GM12878 (cell line): ENCODE data around the gene ACTR1A. TPM values are rescaled to one million over a fixed set of nuclear protein-coding genes. Genes with fewer than 3 reads are reported as not detected.

ENCODE experiments used
- ASH2L ChIP-seq: fragments of 300-600, 200-600 bp; sonication (generic); IDR thresholded peaks from 2 replicates; pipeline ENCODE4 v1.6.1; 2017; ENCODE audit warnings: low read depth, mild to moderate bottlenecking, borderline replicate concordance
- CREB1 ChIP-seq: IDR thresholded peaks from 2 replicates; pipeline ENCODE4 v1.6.1; 2012; ENCODE audit warnings: low read depth, mild to moderate bottlenecking, inconsistent platforms
- E2F8 ChIP-seq: fragments of 450-650 bp; IDR thresholded peaks from 2 replicates; pipeline ENCODE4 v1.6.1; 2018; ENCODE audit warnings: mild to moderate bottlenecking, low read depth, moderate library complexity; ENCODE audit not compliant: partially characterized antibody
- IRF4 ChIP-seq: IDR thresholded peaks from 2 replicates; pipeline ENCODE4 v1.6.1; 2011; ENCODE audit warnings: low read depth, low read length
- NFIC ChIP-seq: IDR thresholded peaks from 2 replicates; pipeline ENCODE4 v1.6.1; 2012; ENCODE audit warnings: low read depth, mild to moderate bottlenecking, inconsistent platforms, low read length, moderate library complexity
- NR2C1 ChIP-seq: fragments of 450-650 bp; IDR thresholded peaks from 2 replicates; pipeline ENCODE4 v1.6.1; 2017; ENCODE audit warnings: antibody characterized with exemption, mild to moderate bottlenecking, moderate library complexity
- POLR2AphosphoS5 ChIP-seq: IDR thresholded peaks from 2 replicates; pipeline ENCODE4 v1.6.1; 2011; ENCODE audit warnings: mild to moderate bottlenecking, low read length, inconsistent platforms
- POU2F2 ChIP-seq: IDR thresholded peaks from 3 replicates; pipeline ENCODE4 v1.6.1; 2011; ENCODE audit warnings: low read depth, mild to moderate bottlenecking, low read length, borderline replicate concordance
- PRDM15 ChIP-seq: fragments of 450-650 bp; formaldehyde crosslinking; IDR thresholded peaks from 2 replicates; pipeline ENCODE4 v1.4.0; 2020; ENCODE audit warnings: mild to moderate bottlenecking, moderate library complexity
- SMAD1 ChIP-seq: fragments of 450-650 bp; IDR thresholded peaks from 2 replicates; pipeline ENCODE4 v1.6.1; 2018; ENCODE audit warnings: mild to moderate bottlenecking, low read depth; ENCODE audit not compliant: partially characterized antibody
- SMAD5 ChIP-seq: IDR thresholded peaks from 2 replicates; pipeline ENCODE4 v1.6.1; 2016; ENCODE audit warnings: antibody characterized with exemption, low read depth
- SRF ChIP-seq, 2 experiments: IDR thresholded peaks; 2 replicates each; pipeline ENCODE4 v1.6.1; 2011; ENCODE audit warnings: low read depth in 2 of 2, low read length in 2 of 2, mild to moderate bottlenecking in 1 of 2, moderate library complexity in 1 of 2
- USF1 ChIP-seq: IDR thresholded peaks from 2 replicates; pipeline ENCODE4 v1.6.1; 2011; ENCODE audit warnings: borderline replicate concordance, low read depth, mild to moderate bottlenecking, moderate library complexity, mixed read lengths, low read length; ENCODE audit not compliant: insufficient read depth; ENCODE audit errors: extremely low read length
- USF2 ChIP-seq: IDR thresholded peaks from 2 replicates; pipeline ENCODE4 v1.6.1; 2011; ENCODE audit warnings: low read depth, low read length, improper control_type of control experiment, borderline replicate concordance
- YY1 ChIP-seq: IDR thresholded peaks from 2 replicates; pipeline ENCODE4 v1.6.1; 2011; ENCODE audit warnings: low read depth, mild to moderate bottlenecking, low read length
- ZBTB4 ChIP-seq: fragments of 450-650 bp; formaldehyde crosslinking; IDR thresholded peaks from 2 replicates; pipeline ENCODE4 v1.4.0; 2022; ENCODE audit warnings: mild to moderate bottlenecking, moderate library complexity
- ZZZ3 ChIP-seq: IDR thresholded peaks from 2 replicates; pipeline ENCODE4 v1.6.1; 2011; ENCODE audit warnings: low read depth; ENCODE audit not compliant: control insufficient read depth, insufficient read length
- polyA plus RNA-seq, 11 experiments: library from polyadenylated mRNA; depleted of rRNA in 4 of 11; unstranded in 6 of 11; stranded (reverse) in 5 of 11; fragments of >200 nt; fragmentation: Nextera tagmentation in 4 of 11; fragmentation: Illumina TruSeq in 1 of 11; extraction: Ambion mirVana in 4 of 11; extraction: Trizol in 1 of 11; gene quantifications; 1 replicate in 1 of 11; 2 replicates in 10 of 11; pipeline versions ENCODE4 v1.2.1 to v1.2.3, GENCODE V29; 2011 to 2016; ENCODE audit warnings: inconsistent platforms in 2 of 11, missing spikeins in 2 of 11, low read depth in 1 of 11
- total RNA-seq, 4 experiments: library from RNA; depleted of rRNA in 3 of 4; stranded (reverse); fragments of >200 nt in 3 of 4; fragmentation: Illumina TruSeq in 1 of 4; extraction: Trizol in 1 of 4; gene quantifications; 2 replicates each; pipeline versions ENCODE4 v1.2.1 to v1.2.3, GENCODE V29; 2013 to 2021

The ACTR1A gene
- total and polyA plus RNA-seq, 10 of the 15 experiments (the other 5 are each of a cell fraction or from before 2014, with no cell fraction given), result 43.0 to 110 (median 78.9) TPM

- TF ChIP-seq SRF (IDR thresholded peaks at IDR 0.05; ENCODE audit: low read depth in 2 of 2, low read length in 2 of 2), result no peak
- peak; percentile 71; the same call in 1 of the 2 replicates for TF ChIP-seq POLR2AphosphoS5
- TF ChIP-seq POU2F2, result 0 out of 3 replicates have a peak, but pooled peaks have one; percentile 43
- TF ChIP-seq ASH2L, result no peak
- TF ChIP-seq SMAD5, result no peak
- TF ChIP-seq IRF4, result no peak
- TF ChIP-seq PRDM15 (CRISPR knock-in tag), result no peak
- TF ChIP-seq NFIC, result no peak
- TF ChIP-seq USF2, result no peak
- TF ChIP-seq USF1, result no peak
- no peak for TF ChIP-seq E2F8
- TF ChIP-seq SMAD1, result no peak
- TF ChIP-seq ZZZ3, result no peak
- no peak for TF ChIP-seq ZBTB4 (CRISPR knock-in tag)
- TF ChIP-seq CREB1, result peak; percentile 80
- TF ChIP-seq YY1, result peak; percentile 73; the same call in 1 of the 2 replicates
- TF ChIP-seq NR2C1, result no peak
These were observed 1.0 kb upstream of the ACTR1A start, which contains the start of gene SUFU (continued) for GRCh38 chr10:102503264-102504178.
